ENCODE results near the gene SFN. TPM values are rescaled to one million over a fixed set of nuclear protein-coding genes. Genes with fewer than 3 reads are reported as not detected.

Gene SFN
- total RNA-seq, 1 donor from 2014 or later: 83.8 TPM

DNA sequence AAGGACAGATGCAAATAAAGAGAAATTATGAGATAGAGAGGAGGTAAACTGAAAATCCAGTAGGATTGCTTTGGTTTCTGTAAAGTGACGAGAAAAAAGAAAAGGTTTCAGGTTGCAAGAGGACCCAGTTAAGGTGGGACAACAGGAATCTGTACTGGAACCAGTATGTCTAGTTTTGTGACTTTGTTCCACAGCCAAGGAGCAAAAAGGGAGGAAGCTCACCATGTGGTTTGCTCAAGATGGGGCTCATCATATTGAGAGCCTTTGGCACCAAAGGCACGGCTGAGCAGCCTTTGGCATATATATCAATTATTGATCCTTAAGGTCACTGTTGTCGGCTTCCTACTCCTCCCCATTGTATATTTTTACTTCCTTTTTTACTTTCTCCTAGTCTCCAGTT, 38.2 kb upstream of the SFN start:
- Histone ChIP-seq H3K27ac (no peak overlapping the region), H3K4me1 (peaks cover 36% of the 10 kb centered on the region), H3K36me3 (no peaks in the 10 kb centered on the region), H3K4me3 (no peak overlapping the region), H3K9me3 (no peaks in the 10 kb centered on the region), H3K27me3 (no peaks in the 10 kb centered on the region)
- TF ChIP-seq CTCF (IDR thresholded peaks at IDR 0.05): no peak
- intact Hi-C loops (cut with DNase I): no loop called here
- DNase-seq (no peak), ATAC-seq (no peak)

GRCh38 chr1:26826261-26827105, 36.5 kb upstream of the SFN start, which contains the start of gene ZDHHC18:
Gene ZDHHC18, plus strand, starts transcription at chr1:26826688. Its CDS starts 117 bp downstream, at chr1:26826805.
- H3K4me1 ChIP-seq: peaks cover 39% of the 10 kb centered on the region
- ATAC-seq (peak; percentile 94), DNase-seq (peak; percentile 90)
- no peaks in the 10 kb centered on the region for H3K9me3 ChIP-seq
- H3K4me3 ChIP-seq: peak within 1 kb of the TSS; percentile 67
- no peaks in the 10 kb centered on the region for H3K36me3 ChIP-seq
- intact Hi-C loops (cut with DNase I): no loop called here
- peak; percentile 36 for TF ChIP-seq CTCF (IDR thresholded peaks at IDR 0.05)
- H3K27me3 ChIP-seq: no peaks in the 10 kb centered on the region
- peak within 1 kb of the TSS; percentile 83 for H3K27ac ChIP-seq

- TF ChIP-seq CTCF (IDR thresholded peaks at IDR 0.05): no peak
- peak overlapping the region; percentile 67 for H3K4me3 ChIP-seq
- H3K27ac ChIP-seq: peak overlapping the region; percentile 73
- no peak for ATAC-seq
- no peaks in the 10 kb centered on the region for H3K27me3 ChIP-seq
- H3K36me3 ChIP-seq: peaks cover 2% of the 10 kb centered on the region
- no peak for DNase-seq
- peaks cover 40% of the 10 kb centered on the region for H3K4me1 ChIP-seq
- no peaks in the 10 kb centered on the region for H3K9me3 ChIP-seq
- intact Hi-C loops (cut with DNase I): no loop called here
These were observed 35.8 kb upstream of the SFN start for GRCh38 chr1:26827106-26827604.

GRCh38 chr1:26827663-26828062, 35.3 kb upstream of the SFN start:
- ATAC-seq (no peak), DNase-seq (no peak)
- TF ChIP-seq CTCF (IDR thresholded peaks at IDR 0.05): no peak
- Histone ChIP-seq H3K4me1 (peaks cover 40% of the 10 kb centered on the region), H3K4me3 (peak overlapping the region; percentile 67), H3K27me3 (no peaks in the 10 kb centered on the region), H3K27ac (peak overlapping the region; percentile 73), H3K36me3 (peaks cover 7% of the 10 kb centered on the region), H3K9me3 (no peaks in the 10 kb centered on the region)
- intact Hi-C loops (cut with DNase I): no loop called here

DNA sequence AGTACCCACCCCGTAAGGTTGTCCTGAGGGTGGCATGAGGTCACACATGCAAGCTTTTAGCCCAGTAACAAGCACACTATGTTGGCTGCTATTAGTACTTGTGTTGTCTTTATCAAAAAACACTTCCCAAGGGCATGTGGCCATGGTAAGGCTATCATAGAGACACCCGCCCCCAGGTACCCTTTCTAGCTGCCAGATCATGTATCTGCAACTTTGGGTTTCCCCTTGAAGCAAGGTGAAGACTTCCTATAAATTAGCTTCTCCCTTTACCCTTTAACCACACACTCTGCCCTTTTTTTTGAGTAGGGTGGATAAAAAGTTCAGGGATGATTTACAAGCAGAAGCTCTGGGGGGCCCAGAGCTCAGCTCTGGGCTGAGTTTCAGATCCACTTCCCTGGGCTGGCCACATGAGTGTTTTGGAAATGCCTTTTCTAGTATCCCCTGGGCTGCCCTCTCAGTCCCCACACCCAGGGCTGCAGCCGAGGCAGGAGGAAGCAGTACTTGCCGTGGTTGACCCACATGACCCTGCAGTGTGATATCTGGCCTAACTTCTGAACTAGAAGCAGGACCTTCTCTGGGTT, 34.4 kb upstream of the SFN start:
- peak overlapping the region; percentile 33 for H3K27ac ChIP-seq
- ATAC-seq (peak; percentile 60), DNase-seq (peak; percentile 74)
- no peaks in the 10 kb centered on the region for H3K27me3 ChIP-seq
- H3K9me3 ChIP-seq: no peaks in the 10 kb centered on the region
- peaks cover 40% of the 10 kb centered on the region for H3K4me1 ChIP-seq
- intact Hi-C loops (cut with DNase I): no loop called here
- TF ChIP-seq CTCF (IDR thresholded peaks at IDR 0.05): no peak
- H3K4me3 ChIP-seq: no peak overlapping the region
- peaks cover 16% of the 10 kb centered on the region for H3K36me3 ChIP-seq

Measured in upper lobe of right lung (tissue), 1 donor.